Measurements from ENCODE around the gene RNF222.

DNA sequence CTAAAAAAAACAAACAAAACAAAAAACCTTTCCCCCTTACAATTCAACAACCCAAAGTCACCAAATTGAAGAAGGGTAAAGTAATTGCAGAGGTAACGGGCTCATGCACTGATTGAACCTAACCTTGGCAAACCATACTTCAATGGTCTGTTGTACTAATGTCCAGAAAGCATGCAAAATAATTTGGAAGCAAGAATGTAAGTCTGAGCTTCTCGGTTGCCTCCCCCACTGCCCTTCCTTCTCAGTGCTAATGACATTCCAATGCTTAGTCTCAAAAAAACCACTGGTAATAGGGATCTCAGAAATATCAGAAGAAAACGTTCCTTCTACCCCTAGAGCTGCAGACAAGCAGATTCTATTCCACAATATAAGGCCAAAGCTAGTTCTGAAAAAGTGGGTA is 36.9 kb downstream of the RNF222 start:
- TF ChIP-seq CTCF (IDR thresholded peaks at IDR 0.05) (no peak), ZFX (IDR thresholded peaks at IDR 0.05; ENCODE audit: borderline replicate concordance) (no peak)
